Left lung (tissue), 10 donors: Measurements from ENCODE around the gene GPR183. TPM values are rescaled to one million over a fixed set of nuclear protein-coding genes. Genes with fewer than 3 reads are reported as not detected.

Source experiments
- ATAC-seq: fragments of 200-7000 bp; cut with Tn5 transposase; one replicate; pipeline ENCODE4 v1.9.1; 2020; ENCODE audit warnings: moderate library complexity
- DNase-seq, 4 donors: peaks; one replicate each; pipeline ENCODE4 v3.0.0-alpha.2; 2013 to 2020
- H3K27ac ChIP-seq, 2 donors: fragments of 200-600 bp; sonication (generic) in 1 of 2; one replicate each; pipeline versions ENCODE4 v1.5.0 to v1.8.0; 2020 to 2021
- H3K27me3 ChIP-seq, 2 donors: fragments of 200-600 bp; sonication (generic) in 1 of 2; one replicate each; pipeline versions ENCODE4 v1.5.0 to v1.8.0; 2020 to 2021
- H3K36me3 ChIP-seq, 2 donors: fragments of 200-600 bp; sonication (generic) in 1 of 2; one replicate each; pipeline versions ENCODE4 v1.5.0 to v1.8.0; 2020 to 2021
- H3K4me1 ChIP-seq, 2 donors: fragments of 200-600 bp; one replicate each; pipeline ENCODE4 v1.8.0; 2021
- H3K4me3 ChIP-seq, 2 donors: fragments of 200-600 bp; sonication (generic) in 1 of 2; one replicate each; pipeline versions ENCODE4 v1.5.0 to v1.8.0; 2020 to 2021; ENCODE audit warnings: mild to moderate bottlenecking in 1 of 2
- H3K9me3 ChIP-seq, 2 donors: fragments of 200-600 bp; sonication (generic) in 1 of 2; one replicate each; pipeline versions ENCODE4 v1.5.0 to v1.8.0; 2020 to 2021
- intact Hi-C, 2 donors: fragments of 100-400 bp; cut with DNase I; formaldehyde crosslinking; loops; one replicate each; pipeline versions ENCODE4 v1.11.2 to v1.14.2; 2022
- polyA plus RNA-seq, 6 donors: library from polyadenylated mRNA; unstranded; fragments of 120-200 nt; gene quantifications; one replicate each; pipeline ENCODE4 v1.2.1, GENCODE V29; 2013; ENCODE audit not compliant: insufficient read length in 6 of 6
- total RNA-seq, 2 donors: library from RNA; stranded (reverse); fragmentation: NEBNext Ultra II Directional; extraction: Animal tissue kit (Norgen Biotek cat#: 25700); gene quantifications; one replicate each; pipeline ENCODE4 v1.2.1, GENCODE V29; 2021
- TF ChIP-seq, protein P1 (sequence below), 2 donors: fragments of 200-600 bp; sonication (generic) in 1 of 2; IDR thresholded peaks; one replicate each; pipeline versions ENCODE4 v1.5.0 to v1.8.0; 2021; ENCODE audit warnings: antibody characterized with exemption in 2 of 2
- donor health status: DM: no; HTN: yes; CAD: no.
- donor health status: DM: no; HTN: no; CAD: no.

The GPR183 gene
- total and polyA plus RNA-seq, 8 donors = 7.4 to 11.3 (median 9.5) TPM

GRCh38 chr13:99278843-99279242 lies 28.4 kb downstream of the GPR183 start:
- TF ChIP-seq, protein P1, sequence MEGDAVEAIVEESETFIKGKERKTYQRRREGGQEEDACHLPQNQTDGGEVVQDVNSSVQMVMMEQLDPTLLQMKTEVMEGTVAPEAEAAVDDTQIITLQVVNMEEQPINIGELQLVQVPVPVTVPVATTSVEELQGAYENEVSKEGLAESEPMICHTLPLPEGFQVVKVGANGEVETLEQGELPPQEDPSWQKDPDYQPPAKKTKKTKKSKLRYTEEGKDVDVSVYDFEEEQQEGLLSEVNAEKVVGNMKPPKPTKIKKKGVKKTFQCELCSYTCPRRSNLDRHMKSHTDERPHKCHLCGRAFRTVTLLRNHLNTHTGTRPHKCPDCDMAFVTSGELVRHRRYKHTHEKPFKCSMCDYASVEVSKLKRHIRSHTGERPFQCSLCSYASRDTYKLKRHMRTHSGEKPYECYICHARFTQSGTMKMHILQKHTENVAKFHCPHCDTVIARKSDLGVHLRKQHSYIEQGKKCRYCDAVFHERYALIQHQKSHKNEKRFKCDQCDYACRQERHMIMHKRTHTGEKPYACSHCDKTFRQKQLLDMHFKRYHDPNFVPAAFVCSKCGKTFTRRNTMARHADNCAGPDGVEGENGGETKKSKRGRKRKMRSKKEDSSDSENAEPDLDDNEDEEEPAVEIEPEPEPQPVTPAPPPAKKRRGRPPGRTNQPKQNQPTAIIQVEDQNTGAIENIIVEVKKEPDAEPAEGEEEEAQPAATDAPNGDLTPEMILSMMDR (IDR thresholded peaks at IDR 0.05) = no peak
- Histone ChIP-seq H3K4me1 (peaks cover 11 to 80% of the 10 kb centered on the region in 2 donors), H3K9me3 (no peaks in the 10 kb centered on the region), H3K27ac (peak overlapping the region in 1 of 2 donors; percentile 92), H3K4me3 (no peak overlapping the region), H3K27me3 (no peaks in the 10 kb centered on the region), H3K36me3 (peaks cover 0 to 3% of the 10 kb centered on the region in 2 donors)
- ATAC-seq (no peak), DNase-seq (no peak)
- intact Hi-C loops = no loop called here

- TF ChIP-seq, protein P1 (IDR thresholded peaks at IDR 0.05) = no peak
- Histone ChIP-seq H3K27ac (peak overlapping the region in 1 of 2 donors; percentile 42), H3K4me3 (no peak overlapping the region), H3K9me3 (no peaks in the 10 kb centered on the region), H3K36me3 (peaks cover 0 to 3% of the 10 kb centered on the region in 2 donors), H3K27me3 (no peaks in the 10 kb centered on the region), H3K4me1 (peaks cover 9 to 74% of the 10 kb centered on the region in 2 donors)
- no peak for ATAC-seq
- DNase-seq = no peak
- intact Hi-C loops = no loop called here
Observed at GRCh38 chr13:99278200-99278599, 29.0 kb downstream of the GPR183 start.

GRCh38 chr13:99277629-99278028 lies 29.6 kb downstream of the GPR183 start:
- Histone ChIP-seq H3K4me1 (peaks cover 4 to 68% of the 10 kb centered on the region in 2 donors), H3K4me3 (no peak overlapping the region), H3K9me3 (peaks cover 0 to 1% of the 10 kb centered on the region in 2 donors), H3K36me3 (peaks cover 0 to 3% of the 10 kb centered on the region in 2 donors), H3K27me3 (no peaks in the 10 kb centered on the region), H3K27ac (peak overlapping the region in 1 of 2 donors; percentile 42)
- DNase-seq (no peak), ATAC-seq (no peak)
- intact Hi-C loops = no loop called here
- TF ChIP-seq, protein P1 (IDR thresholded peaks at IDR 0.05) = no peak

GRCh38 chr13:99276706-99277105 lies 30.5 kb downstream of the GPR183 start:
- no peak for DNase-seq
- Histone ChIP-seq H3K9me3 (peaks cover 0 to 5% of the 10 kb centered on the region in 2 donors), H3K27me3 (no peaks in the 10 kb centered on the region), H3K4me1 (peaks cover 0 to 63% of the 10 kb centered on the region in 2 donors), H3K4me3 (no peak overlapping the region), H3K27ac (no peak overlapping the region), H3K36me3 (peaks cover 0 to 3% of the 10 kb centered on the region in 2 donors)
- ATAC-seq = no peak
- intact Hi-C loops = no loop called here
- TF ChIP-seq, protein P1 (IDR thresholded peaks at IDR 0.05) = no peak

GRCh38 chr13:99275093-99275469 lies 32.1 kb downstream of the GPR183 start:
- TF ChIP-seq, protein P1 (IDR thresholded peaks at IDR 0.05) = no peak

More at GRCh38 chr13:99275093-99275469, 32.1 kb downstream of the GPR183 start:
- no peak overlapping the region for H3K27ac ChIP-seq
- peaks cover 0 to 63% of the 10 kb centered on the region in 2 donors for H3K4me1 ChIP-seq
- H3K36me3 ChIP-seq = peaks cover 0 to 3% of the 10 kb centered on the region in 2 donors
- ATAC-seq (no peak), DNase-seq (no peak)
- no peak overlapping the region for H3K4me3 ChIP-seq
- H3K9me3 ChIP-seq = peaks cover 0 to 5% of the 10 kb centered on the region in 2 donors
- H3K27me3 ChIP-seq = no peaks in the 10 kb centered on the region
- intact Hi-C loops = no loop called here
